ENCODE measurements around the gene KCNQ4. TPM values are rescaled to one million over a fixed set of nuclear protein-coding genes. Genes with fewer than 3 reads are reported as not detected.
A peak's percentile ranks its signal among the peaks of the same experiment; 100 is the strongest.

Gene KCNQ4
- total RNA-seq, 2 experiments from 2014 or later, result 0.38 to 0.43 TPM

GRCh38 chr1:40739455-40740008, 44.1 kb upstream of the KCNQ4 start:
- H3K4me1 Mint-ChIP-seq (ENCODE audit: low read depth), result peaks cover 45% of the 10 kb centered on the region
- H3K27ac Mint-ChIP-seq, result peak overlapping the region; percentile 36
- ChIA-PET POLR2A (interaction anchor here (1.0 to 2.2 kb wide), 2 partner anchors 26 to 48 kb away, joined by 3 to 9 read pairs; partner anchors contain the start of gene NFYC), CTCF (interaction anchor here (1.0 to 1.3 kb wide), 3 partner anchors 17 to 30 kb away, joined by 3 read pairs; no protein-coding TSS in a partner anchor)
- H3K36me3 Mint-ChIP-seq (ENCODE audit: low read depth), result peaks cover 48% of the 10 kb centered on the region
- TF ChIP-seq CTCF (IDR thresholded peaks at IDR 0.05), result no peak
- intact Hi-C loops (cut with micrococcal nuclease), result no loop called here
- DNase-seq (no peak), ATAC-seq (no peak)
- no peaks in the 10 kb centered on the region for H3K27me3 Mint-ChIP-seq
- H3K4me3 Mint-ChIP-seq, result no peak overlapping the region
- no peaks in the 10 kb centered on the region for H3K9me3 Mint-ChIP-seq

- peaks cover 47% of the 10 kb centered on the region for H3K36me3 Mint-ChIP-seq (ENCODE audit: low read depth)
- TF ChIP-seq CTCF (IDR thresholded peaks at IDR 0.05), result no peak
- peak overlapping the region; percentile 58 for H3K27ac Mint-ChIP-seq
- no peak overlapping the region for H3K4me3 Mint-ChIP-seq
- CTCF ChIA-PET, result interaction anchor here (1.3 to 2.4 kb wide), 4 partner anchors 13 to 34 kb away, joined by 3 to 7 read pairs (median 3); no protein-coding TSS in a partner anchor
- POLR2A ChIA-PET, result interaction anchor here (1.0 to 2.2 kb wide), 2 partner anchors 25 to 49 kb away, joined by 3 to 9 read pairs; partner anchors contain the start of gene NFYC
- DNase-seq (no peak), ATAC-seq (no peak)
- no peaks in the 10 kb centered on the region for H3K27me3 Mint-ChIP-seq
- intact Hi-C loops (cut with micrococcal nuclease), result no loop called here
- H3K4me1 Mint-ChIP-seq (ENCODE audit: low read depth), result peaks cover 43% of the 10 kb centered on the region
- no peaks in the 10 kb centered on the region for H3K9me3 Mint-ChIP-seq
Measured at GRCh38 chr1:40740039-40740996, 43.3 kb upstream of the KCNQ4 start.

- ChIA-PET POLR2A (no interaction called here), CTCF (interaction anchor here (1.5 to 2.4 kb wide), 2 partner anchors 12 to 33 kb away, joined by 3 to 7 read pairs; no protein-coding TSS in a partner anchor)
- Mint-ChIP-seq H3K4me1 (ENCODE audit: low read depth) (peaks cover 46% of the 10 kb centered on the region), H3K4me3 (no peak overlapping the region), H3K9me3 (no peaks in the 10 kb centered on the region), H3K27me3 (no peaks in the 10 kb centered on the region), H3K36me3 (ENCODE audit: low read depth) (peaks cover 48% of the 10 kb centered on the region), H3K27ac (peak overlapping the region; percentile 58)
- ATAC-seq (peak; percentile 39), DNase-seq (no peak)
- TF ChIP-seq CTCF (IDR thresholded peaks at IDR 0.05), result no peak
- intact Hi-C loops (cut with micrococcal nuclease), result no loop called here
Measured at GRCh38 chr1:40740997-40741736, 42.4 kb upstream of the KCNQ4 start.

GRCh38 chr1:40742363-40743061, 41.1 kb upstream of the KCNQ4 start:
- H3K4me1 Mint-ChIP-seq (ENCODE audit: low read depth), result peaks cover 51% of the 10 kb centered on the region
- ATAC-seq, result peak; percentile 67
- ChIA-PET CTCF (interaction anchor here (0.5 to 2.4 kb wide), 3 partner anchors 20 to 39 kb away, joined by 3 to 7 read pairs (median 3); no protein-coding TSS in a partner anchor), POLR2A (no interaction called here)
- intact Hi-C loops (cut with micrococcal nuclease), result no loop called here
- peaks cover 51% of the 10 kb centered on the region for H3K36me3 Mint-ChIP-seq (ENCODE audit: low read depth)
- no peaks in the 10 kb centered on the region for H3K27me3 Mint-ChIP-seq
- H3K27ac Mint-ChIP-seq, result peak overlapping the region; percentile 72
- no peaks in the 10 kb centered on the region for H3K9me3 Mint-ChIP-seq
- TF ChIP-seq CTCF (IDR thresholded peaks at IDR 0.05), result no peak
- no peak overlapping the region for H3K4me3 Mint-ChIP-seq
- DNase-seq, result peak; percentile 27

All from activated CD8-positive, alpha-beta T cell treated with anti-CD3 and anti-CD28 coated beads for 36 hours (primary cell).